Gastroesophageal sphincter (tissue), 4 donors: ENCODE results near the gene TRIM45. TPM values are rescaled to one million over a fixed set of nuclear protein-coding genes. Genes with fewer than 3 reads are reported as not detected.
A peak's percentile ranks its signal among the peaks of the same experiment; 100 is the strongest.

Experiments used
- ATAC-seq: fragments of 150-250 bp; one replicate; pipeline ENCODE4 v1.9.1; 2016; ENCODE audit warnings: mild to moderate bottlenecking, moderate library complexity
- H3K27ac ChIP-seq, 4 donors: fragments of 200-600 bp; sonication (generic) in 3 of 4; 1 replicate in 3 of 4; 2 replicates in 1 of 4; pipeline ENCODE4 v1.5.1; 2016 to 2019
- H3K27me3 ChIP-seq: fragments of 200-600 bp; sonication (generic); one replicate; pipeline ENCODE4 v1.5.1; 2019
- H3K36me3 ChIP-seq, 2 donors: fragments of 200-600 bp; sonication (generic); one replicate each; pipeline ENCODE4 v1.5.1; 2019; ENCODE audit warnings: control low read depth in 1 of 2
- H3K4me1 ChIP-seq, 3 donors: fragments of 200-600 bp; sonication (generic); 1 replicate in 2 of 3; 2 replicates in 1 of 3; pipeline ENCODE4 v1.5.1; 2016 to 2019; ENCODE audit warnings: control low read depth in 2 of 3
- H3K4me3 ChIP-seq, 2 donors: fragments of 200-600 bp; sonication (generic); one replicate each; pipeline ENCODE4 v1.5.1; 2019; ENCODE audit warnings: mild to moderate bottlenecking in 1 of 2, moderate library complexity in 1 of 2
- H3K9me3 ChIP-seq, 3 donors: fragments of 200-600 bp; sonication (generic); one replicate each; pipeline ENCODE4 v1.5.1; 2017 to 2019; ENCODE audit warnings: control low read depth in 2 of 3
- EP300 ChIP-seq: sonication (generic); formaldehyde crosslinking; IDR thresholded peaks from one replicate; pipeline ENCODE4 v1.6.1; 2017; ENCODE audit warnings: antibody characterized with exemption, mild to moderate bottlenecking
- POLR2A ChIP-seq, 2 donors: fragments of 450-650 bp; IDR thresholded peaks; one replicate each; pipeline ENCODE4 v1.6.1; 2017; ENCODE audit warnings: antibody characterized with exemption in 2 of 2, mild to moderate bottlenecking in 2 of 2, moderate library complexity in 1 of 2
- POLR2AphosphoS5 ChIP-seq: sonication (generic); formaldehyde crosslinking; IDR thresholded peaks from one replicate; pipeline ENCODE4 v1.6.1; 2017; ENCODE audit warnings: antibody characterized with exemption
- WGBS, 2 donors: methylation state at CpG; one replicate each; pipeline ENCODE4 v1.1.5; 2018; ENCODE audit warnings: low coverage in 1 of 2; 5-methylcytosine and 5-hydroxymethylcytosine counted together
- total RNA-seq, 4 donors: library from RNA; depleted of rRNA; stranded (reverse); fragments of >200 nt; gene quantifications; one replicate each; pipeline ENCODE4 v1.1.0, GENCODE V29; 2016
- TF ChIP-seq, protein P1 (sequence below), 4 experiments: fragments of 200-600 bp in 2 of 4; fragments of 450-650 bp in 2 of 4; sonication (generic) in 1 of 4; IDR thresholded peaks; one replicate each; pipeline ENCODE4 v1.5.1; 2017 to 2019; ENCODE audit warnings: antibody characterized with exemption in 4 of 4, mild to moderate bottlenecking in 2 of 4, moderate library complexity in 2 of 4

The TRIM45 gene
- total RNA-seq, 4 donors from 2014 or later, result 1.3 to 5.1 (median 3.1) TPM

GRCh38 chr1:117094841-117095604 is 26.5 kb downstream of the TRIM45 start:
- Histone ChIP-seq H3K4me1 (peaks cover 0 to 30% (median 0%) of the 10 kb centered on the region in 3 donors), H3K27me3 (no peaks in the 10 kb centered on the region), H3K4me3 (no peak overlapping the region), H3K36me3 (peaks cover 0 to 58% of the 10 kb centered on the region in 2 donors), H3K27ac (no peak overlapping the region), H3K9me3 (no peaks in the 10 kb centered on the region)
- 55 to 57% methylated on average over 5 to 7 of the region's 7 CpGs for WGBS, 2 donors
- TF ChIP-seq, protein P1, sequence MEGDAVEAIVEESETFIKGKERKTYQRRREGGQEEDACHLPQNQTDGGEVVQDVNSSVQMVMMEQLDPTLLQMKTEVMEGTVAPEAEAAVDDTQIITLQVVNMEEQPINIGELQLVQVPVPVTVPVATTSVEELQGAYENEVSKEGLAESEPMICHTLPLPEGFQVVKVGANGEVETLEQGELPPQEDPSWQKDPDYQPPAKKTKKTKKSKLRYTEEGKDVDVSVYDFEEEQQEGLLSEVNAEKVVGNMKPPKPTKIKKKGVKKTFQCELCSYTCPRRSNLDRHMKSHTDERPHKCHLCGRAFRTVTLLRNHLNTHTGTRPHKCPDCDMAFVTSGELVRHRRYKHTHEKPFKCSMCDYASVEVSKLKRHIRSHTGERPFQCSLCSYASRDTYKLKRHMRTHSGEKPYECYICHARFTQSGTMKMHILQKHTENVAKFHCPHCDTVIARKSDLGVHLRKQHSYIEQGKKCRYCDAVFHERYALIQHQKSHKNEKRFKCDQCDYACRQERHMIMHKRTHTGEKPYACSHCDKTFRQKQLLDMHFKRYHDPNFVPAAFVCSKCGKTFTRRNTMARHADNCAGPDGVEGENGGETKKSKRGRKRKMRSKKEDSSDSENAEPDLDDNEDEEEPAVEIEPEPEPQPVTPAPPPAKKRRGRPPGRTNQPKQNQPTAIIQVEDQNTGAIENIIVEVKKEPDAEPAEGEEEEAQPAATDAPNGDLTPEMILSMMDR (IDR thresholded peaks at IDR 0.05), result no peak
- TF ChIP-seq POLR2AphosphoS5, result peak; percentile 12
- no peak for ATAC-seq

DNA sequence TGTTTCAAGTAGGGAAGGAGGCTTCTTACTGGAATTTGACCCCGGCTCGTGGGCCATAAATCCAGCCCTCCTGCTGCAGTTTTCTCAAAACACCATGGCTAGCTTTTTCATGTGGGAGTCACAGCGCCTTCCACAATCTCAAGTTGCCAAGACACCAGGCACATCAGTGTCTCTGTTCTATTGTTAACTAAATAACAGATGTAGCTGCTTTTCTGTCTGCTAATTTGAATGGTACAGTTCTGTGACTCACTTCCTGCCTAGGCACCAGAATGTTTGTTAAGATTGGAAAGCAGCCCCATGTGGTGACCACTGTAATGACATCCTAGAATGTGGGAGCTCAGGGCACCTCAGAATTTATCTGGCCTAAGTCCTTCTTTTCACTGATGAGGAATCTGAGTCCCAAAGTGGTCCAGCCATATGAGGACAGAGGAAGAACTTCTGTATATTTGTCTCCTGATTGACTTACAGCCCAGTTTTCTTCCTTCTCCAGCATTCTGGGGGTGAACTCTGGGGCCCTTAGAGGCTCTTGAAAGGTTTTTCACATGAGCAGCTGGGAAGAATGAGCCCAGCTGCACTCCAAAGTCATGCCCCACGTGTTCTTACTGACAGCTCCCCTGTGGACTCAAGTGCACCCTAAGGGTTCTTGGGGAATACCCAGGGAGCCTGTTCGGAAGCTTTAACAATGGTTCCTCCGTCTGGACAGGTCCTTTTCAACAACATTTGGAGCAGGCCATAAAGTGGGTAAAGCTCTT is 27.5 kb downstream of the TRIM45 start:
- no peak for ATAC-seq
- Histone ChIP-seq H3K27me3 (no peaks in the 10 kb centered on the region), H3K4me1 (peaks cover 0 to 30% (median 0%) of the 10 kb centered on the region in 3 donors), H3K4me3 (no peak overlapping the region), H3K36me3 (peaks cover 0 to 56% of the 10 kb centered on the region in 2 donors), H3K9me3 (no peaks in the 10 kb centered on the region), H3K27ac (peak overlapping the region; percentile 45 to 74 (median 64))
- WGBS, 2 donors, result 77 to 92% methylated on average over 4 to 5 of the region's 6 CpGs
- TF ChIP-seq POLR2A (IDR thresholded peaks at IDR 0.05), result no peak
- TF ChIP-seq EP300, result no peak
- TF ChIP-seq, protein P1 (IDR thresholded peaks at IDR 0.05), result peak in 2 of 4 experiments; percentile 13 to 34
- no peak for TF ChIP-seq POLR2AphosphoS5

GRCh38 chr1:117093091-117093534 is 28.4 kb downstream of the TRIM45 start:
- H3K9me3 ChIP-seq, result no peaks in the 10 kb centered on the region
- H3K27me3 ChIP-seq, result no peaks in the 10 kb centered on the region
- no peak overlapping the region for H3K4me3 ChIP-seq
- 23 to 57% methylated on average over 6 of the region's 7 CpGs for WGBS, 2 donors
- peak; percentile 94 for ATAC-seq
- H3K27ac ChIP-seq, result peak overlapping the region; percentile 45 to 74 (median 64)
- H3K36me3 ChIP-seq, result peaks cover 0 to 47% of the 10 kb centered on the region in 2 donors
- TF ChIP-seq POLR2AphosphoS5 (peak; percentile 55), EP300 (no peak)
- TF ChIP-seq, protein P1 (IDR thresholded peaks at IDR 0.05), result no peak
- peaks cover 0 to 30% (median 0%) of the 10 kb centered on the region in 3 donors for H3K4me1 ChIP-seq

DNA sequence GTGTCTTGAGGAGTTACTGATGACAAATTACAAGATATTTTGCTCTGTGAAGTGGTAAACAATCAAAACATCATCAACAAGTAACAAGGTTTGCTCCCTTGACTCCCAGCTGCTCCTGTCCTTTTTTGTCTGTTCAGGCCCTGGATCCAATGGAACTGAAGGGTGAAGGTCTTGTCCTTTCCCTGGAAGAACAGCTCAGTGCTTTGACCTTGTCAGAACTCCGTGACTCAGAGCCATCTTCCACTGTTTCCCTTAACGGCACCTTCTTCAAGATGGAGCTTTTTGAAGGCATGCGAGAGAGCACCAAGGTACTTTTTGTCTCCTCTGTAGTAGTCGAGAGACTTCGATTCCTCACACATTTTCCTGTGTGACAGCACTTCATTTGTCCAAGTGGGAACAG is 29.0 kb downstream of the TRIM45 start:
- Histone ChIP-seq H3K4me1 (peaks cover 0 to 30% (median 0%) of the 10 kb centered on the region in 3 donors), H3K9me3 (no peaks in the 10 kb centered on the region), H3K27ac (peak overlapping the region; percentile 45 to 74 (median 64)), H3K4me3 (no peak overlapping the region), H3K27me3 (no peaks in the 10 kb centered on the region), H3K36me3 (peaks cover 0 to 45% of the 10 kb centered on the region in 2 donors)
- ATAC-seq, result no peak
- no peak for TF ChIP-seq POLR2A (IDR thresholded peaks at IDR 0.05)
- no peak for TF ChIP-seq EP300
- TF ChIP-seq POLR2AphosphoS5, result no peak
- TF ChIP-seq, protein P1 (IDR thresholded peaks at IDR 0.05), result no peak
- WGBS, 2 donors, result 50 to 58% methylated on average over 5 of the region's 5 CpGs
